Activated naive CD4-positive, alpha-beta T cell (primary cell): ENCODE data around the gene NUPR1.
"Not testable (repeated sequence)": the region's sequence is repeated elsewhere in the genome, so short reads cannot be mapped to it uniquely, and the experiment has no call there.

Experiments used
- DNase-seq, 4 experiments: peaks; one replicate each; lab custom pipeline; 2025; lab: John Stamatoyannopoulos, UW

The NUPR1 gene

GRCh38 chr16:28527100-28527785, 11.5 kb downstream of the NUPR1 start:
- DNase-seq = not testable (repeated sequence)

- no peak for DNase-seq
Measured at GRCh38 chr16:28526201-28527099, 12.3 kb downstream of the NUPR1 start.

GRCh38 chr16:28524681-28525171, 14.0 kb downstream of the NUPR1 start:
- DNase-seq = no peak

GRCh38 chr16:28522792-28523191, 16.0 kb downstream of the NUPR1 start:
- DNase-seq = no peak

DNA sequence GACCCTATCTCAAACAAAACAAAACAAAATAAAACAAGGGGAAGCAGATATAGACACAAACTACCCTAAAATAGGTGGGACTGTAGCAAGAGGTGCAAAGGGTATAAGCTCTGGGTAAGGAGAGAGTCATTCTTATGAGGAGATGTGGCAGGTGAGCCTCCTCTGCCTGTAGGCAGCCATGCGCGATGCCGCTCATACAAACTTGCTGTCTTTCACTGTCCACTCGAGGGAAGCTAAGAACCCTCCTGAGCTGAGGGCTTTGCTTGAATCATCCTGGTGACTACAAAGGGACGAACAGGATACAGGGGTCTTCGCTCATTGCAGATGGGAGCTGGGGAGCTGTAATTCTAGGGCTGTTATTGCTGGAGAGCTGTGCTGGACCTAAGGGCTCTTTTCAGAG, 17.3 kb downstream of the NUPR1 start:
- no peak for DNase-seq

DNA sequence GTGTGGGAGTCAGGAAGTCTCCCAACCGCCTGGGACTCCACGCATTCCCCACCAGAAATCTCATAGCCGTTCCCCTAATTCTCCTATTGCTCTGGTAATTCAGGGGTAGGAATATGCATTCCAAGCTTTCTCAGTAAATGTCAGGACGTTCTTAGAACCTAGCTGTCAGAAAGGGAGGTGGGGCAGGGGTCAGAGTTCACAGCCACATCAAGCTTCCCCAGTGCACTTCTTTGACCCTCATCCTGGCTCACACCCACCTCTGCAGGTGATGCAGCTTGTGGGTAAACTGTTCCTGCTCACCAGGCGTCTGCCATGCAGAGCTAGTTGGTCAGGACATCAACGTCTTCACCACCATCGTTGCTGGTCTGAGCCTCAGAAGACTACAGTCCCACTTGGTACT, 18.1 kb downstream of the NUPR1 start:
- DNase-seq = no peak

DNA sequence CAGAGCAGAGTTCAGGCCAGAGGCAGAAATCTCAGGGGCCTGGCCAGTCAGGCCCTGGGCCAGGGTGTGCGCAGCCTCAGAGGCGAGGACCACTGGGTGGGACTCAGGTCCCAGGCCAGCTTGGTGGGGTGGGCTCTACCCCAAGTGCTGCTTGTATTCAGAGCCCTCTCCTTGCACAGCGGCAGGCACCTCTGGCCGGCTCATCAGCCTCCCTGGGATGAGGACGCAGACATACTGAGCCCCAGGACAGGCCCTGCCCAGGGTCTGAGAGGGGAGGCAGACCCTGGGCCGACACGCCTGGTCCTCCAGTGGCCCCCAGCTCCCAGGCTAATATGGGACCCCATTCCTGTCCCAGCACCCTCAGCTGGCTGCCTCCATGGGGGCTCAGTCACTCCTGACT, 24.5 kb downstream of the NUPR1 start:
- no peak for DNase-seq

DNA sequence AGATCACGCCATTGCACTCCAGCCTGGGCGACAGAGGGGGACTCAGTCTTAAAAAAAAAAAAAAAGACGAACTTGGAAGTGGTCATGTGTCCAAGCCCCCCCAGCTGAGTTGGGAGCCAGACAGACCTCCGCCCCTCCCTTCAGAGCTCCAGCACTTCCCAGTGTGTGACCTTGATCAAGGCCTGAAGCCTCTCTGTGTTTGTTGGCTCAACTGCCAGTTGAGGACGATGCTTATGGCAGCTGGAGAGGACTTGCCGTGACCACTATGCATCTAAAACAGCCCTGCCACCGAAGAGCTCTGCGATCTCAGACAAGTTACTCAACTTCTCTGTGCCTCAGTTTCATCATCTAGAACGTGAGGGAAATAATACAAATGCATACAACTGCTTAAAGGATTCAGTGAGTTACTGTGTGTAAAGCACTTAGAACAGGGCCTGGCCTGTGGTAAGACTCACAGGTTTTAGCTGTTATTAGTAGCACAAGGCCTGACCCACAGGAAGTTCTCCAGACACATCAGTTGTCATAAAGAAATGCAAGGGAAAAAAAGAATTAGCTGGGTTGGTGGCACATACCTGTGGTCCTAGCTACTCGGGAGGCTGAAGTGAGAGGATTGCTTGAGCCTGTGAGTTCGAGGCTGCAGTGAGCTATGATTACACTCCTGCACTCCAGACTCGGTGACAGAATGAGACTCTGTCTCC, 25.1 kb downstream of the NUPR1 start:
- DNase-seq = no peak

- no peak for DNase-seq
Measured at GRCh38 chr16:28511801-28512789, 26.7 kb downstream of the NUPR1 start.

DNA sequence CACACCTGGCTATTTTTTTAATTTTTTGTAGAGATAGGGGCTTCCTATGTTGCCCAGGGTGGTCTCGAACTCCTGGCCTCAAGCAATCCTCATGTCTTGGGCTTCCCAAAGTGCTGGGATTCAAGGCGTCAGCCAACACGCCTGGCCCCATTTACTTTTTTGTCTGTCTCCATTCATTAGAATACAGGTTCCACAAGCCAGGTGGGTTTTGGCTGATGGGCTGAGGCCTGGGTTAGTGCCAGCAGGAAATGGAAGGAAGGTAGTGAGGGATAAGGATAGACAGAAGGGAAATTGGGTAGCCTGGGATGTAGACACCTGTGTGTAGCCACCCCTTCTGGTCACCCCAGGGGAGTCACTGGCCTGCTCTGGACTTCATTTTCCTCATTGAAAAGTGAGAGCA, 27.7 kb downstream of the NUPR1 start:
- DNase-seq = no peak

GRCh38 chr16:28505489-28506137, 33.2 kb downstream of the NUPR1 start:
- no peak for DNase-seq

DNA sequence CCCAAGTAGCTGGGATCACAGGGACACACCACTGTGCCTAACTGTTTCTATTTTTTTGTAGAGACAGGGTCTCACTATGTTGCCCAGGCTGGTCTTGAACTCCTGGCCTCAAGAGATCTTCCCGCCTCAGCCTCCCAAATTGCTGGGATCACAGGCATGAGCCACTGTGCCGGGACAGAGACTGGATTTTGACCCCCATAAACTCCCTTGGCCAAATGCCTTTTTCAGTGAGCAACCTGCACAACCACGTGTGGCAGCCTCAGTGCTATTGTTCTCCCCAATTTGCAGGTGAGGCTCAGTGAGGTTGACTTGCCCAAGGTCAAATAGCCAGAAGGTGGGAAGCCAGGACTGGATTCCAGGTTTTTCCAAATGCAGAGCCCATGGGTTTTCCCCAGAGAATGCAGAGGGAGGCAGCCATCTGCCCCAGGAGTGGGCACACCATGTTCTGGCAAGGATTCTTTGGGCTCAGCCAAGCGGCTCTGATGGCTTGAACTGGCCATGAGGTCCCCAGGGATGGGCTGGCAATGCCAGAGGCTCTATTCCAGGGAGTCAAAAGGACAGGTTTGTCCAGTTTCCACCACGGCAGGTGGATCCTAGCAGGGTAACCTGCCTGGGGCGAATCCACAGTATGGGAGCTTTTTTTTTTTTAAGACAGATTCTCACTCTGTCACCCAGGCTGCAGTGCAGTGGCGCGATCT, 33.9 kb downstream of the NUPR1 start:
- no peak for DNase-seq

DNA sequence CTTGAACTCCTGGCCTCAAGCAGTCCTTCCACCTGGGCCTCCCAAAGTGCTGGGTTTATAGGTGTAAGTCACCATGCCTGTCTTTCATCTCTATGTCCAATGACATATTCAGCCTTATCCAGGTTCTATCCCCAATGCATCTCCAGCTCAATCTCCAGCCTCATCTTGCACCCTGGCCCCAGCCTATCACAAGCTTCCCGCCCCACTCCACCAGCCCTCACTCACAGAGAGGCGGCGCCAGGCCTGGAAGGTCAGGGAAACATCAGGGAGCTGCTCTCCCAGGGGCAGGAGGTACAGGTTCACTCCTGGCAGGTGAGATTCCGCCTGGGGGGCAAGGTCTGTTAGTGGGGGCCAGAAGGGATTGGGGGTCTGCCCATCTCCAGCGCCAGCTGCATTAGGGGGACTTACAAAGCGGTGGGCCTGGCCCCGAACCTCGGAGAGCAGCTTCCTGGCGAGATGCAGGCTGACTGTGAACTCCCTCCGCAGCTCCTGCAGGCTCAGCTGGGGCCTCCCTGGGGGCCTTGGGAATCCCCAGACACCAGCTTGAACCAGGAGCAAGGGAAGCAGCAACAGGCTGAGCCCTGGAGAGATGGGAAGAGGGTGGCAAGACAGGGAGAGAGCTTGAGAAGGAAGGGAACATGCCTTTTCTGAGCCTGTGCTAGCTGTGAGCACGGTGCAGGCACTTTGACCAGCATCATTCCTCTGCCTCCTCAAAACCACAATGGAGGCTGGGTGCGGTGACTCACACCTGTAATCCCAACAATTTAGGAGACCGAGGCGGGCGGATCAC, 35.1 kb downstream of the NUPR1 start:
- DNase-seq = no peak

DNA sequence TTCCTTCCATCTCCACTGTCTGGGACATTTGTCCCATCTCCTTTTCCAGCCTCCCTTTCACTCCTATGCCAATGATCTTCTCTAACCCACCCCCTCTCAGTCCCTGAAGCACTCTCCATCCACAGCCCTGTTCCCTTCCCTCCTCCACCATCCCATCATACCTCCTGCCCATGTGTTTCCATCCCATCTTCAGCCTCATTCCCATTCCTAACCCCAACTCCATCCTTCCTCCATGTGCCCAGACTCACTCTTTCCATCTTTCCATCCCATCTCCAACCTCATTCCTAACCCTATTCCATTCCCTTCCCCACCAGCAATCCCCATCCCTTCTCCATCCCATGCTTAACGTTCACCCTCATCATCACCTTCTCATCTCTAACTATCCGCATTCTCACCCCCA, 36.5 kb downstream of the NUPR1 start:
- DNase-seq = no peak

DNA sequence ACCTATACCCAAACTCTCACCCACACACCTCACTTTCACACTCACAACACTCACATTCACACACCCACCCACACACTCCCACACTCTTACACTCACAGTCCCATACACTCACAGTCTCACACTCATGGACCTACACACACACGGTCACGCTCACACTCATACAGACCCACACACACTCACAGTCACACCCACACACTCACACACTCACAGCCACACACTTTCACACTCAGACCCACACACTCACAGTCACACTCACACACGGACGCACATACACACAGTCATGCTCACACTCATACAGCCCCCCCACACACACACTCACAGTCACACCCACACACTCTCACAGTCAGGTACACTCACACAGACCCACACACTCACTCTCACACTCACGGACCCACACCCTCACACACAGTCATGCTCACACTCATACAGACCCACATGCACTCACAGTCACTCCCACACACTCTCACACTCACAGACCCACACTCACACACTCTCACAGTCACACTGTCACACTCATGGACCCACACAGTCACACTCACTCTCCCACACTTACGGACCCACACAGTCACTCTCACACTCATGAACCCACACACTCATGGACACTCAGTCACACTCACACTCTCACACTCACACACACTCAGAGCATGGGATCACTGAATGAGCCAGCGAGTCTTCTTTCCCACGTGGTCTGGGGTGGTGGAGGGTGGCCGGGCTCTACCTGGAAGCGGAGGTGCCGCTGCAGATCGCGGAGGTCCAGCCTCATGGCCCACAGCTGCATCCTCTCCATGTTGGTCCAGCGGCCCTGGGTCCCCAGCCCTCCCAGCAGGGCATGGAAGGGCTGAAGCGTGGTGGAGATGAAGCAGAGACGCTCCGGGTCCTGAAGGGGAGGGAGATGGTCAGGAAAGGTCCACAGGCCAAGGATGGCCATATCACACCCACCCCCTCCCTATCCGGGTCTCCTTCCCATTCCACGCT, 37.2 kb downstream of the NUPR1 start:
- DNase-seq = no peak

GRCh38 chr16:28500476-28501180, 38.1 kb downstream of the NUPR1 start:
- DNase-seq = not testable (repeated sequence)

GRCh38 chr16:28499854-28500253, 38.9 kb downstream of the NUPR1 start:
- DNase-seq = no peak
